Activated T-helper 17 cell treated with anti-CD3 and anti-CD28 coated beads, Interleukin-2, amount 50 U/mL, for 72 hours (primary cell): ENCODE data around the gene TGM3. TPM values are rescaled to one million over a fixed set of nuclear protein-coding genes. Genes with fewer than 3 reads are reported as not detected.

Experiments
- ATAC-seq: fragments of 150-1000 bp; cut with Tn5 transposase; replicated peaks from 2 replicates; pipeline ENCODE4 v1.10.0; 2021; ENCODE audit warnings: mild to moderate bottlenecking, moderate library complexity
- H3K27ac Mint-ChIP-seq: one replicate; pipeline ENCODE4 v1.8.0; 2022; ENCODE audit warnings: mixed read lengths
- H3K27me3 Mint-ChIP-seq: one replicate; pipeline ENCODE4 v1.8.0; 2022; ENCODE audit warnings: mixed read lengths
- H3K36me3 Mint-ChIP-seq: one replicate; pipeline ENCODE4 v1.8.0; 2022; ENCODE audit warnings: low read depth, mild to moderate bottlenecking, mixed read lengths
- H3K4me1 Mint-ChIP-seq: one replicate; pipeline ENCODE4 v1.8.0; 2022; ENCODE audit warnings: mixed read lengths
- H3K4me3 Mint-ChIP-seq: one replicate; pipeline ENCODE4 v1.8.0; 2022; ENCODE audit warnings: mild to moderate bottlenecking, mixed read lengths
- H3K9me3 Mint-ChIP-seq: one replicate; pipeline ENCODE4 v1.8.0; 2022; ENCODE audit warnings: mixed read lengths
- total RNA-seq, 2 donors: library from RNA; stranded (reverse); gene quantifications; one replicate each; pipeline ENCODE4 v1.2.3, GENCODE V29; 2022

The TGM3 gene
- total RNA-seq, 2 donors from 2014 or later = 0.16 TPM; not detected in 1

DNA sequence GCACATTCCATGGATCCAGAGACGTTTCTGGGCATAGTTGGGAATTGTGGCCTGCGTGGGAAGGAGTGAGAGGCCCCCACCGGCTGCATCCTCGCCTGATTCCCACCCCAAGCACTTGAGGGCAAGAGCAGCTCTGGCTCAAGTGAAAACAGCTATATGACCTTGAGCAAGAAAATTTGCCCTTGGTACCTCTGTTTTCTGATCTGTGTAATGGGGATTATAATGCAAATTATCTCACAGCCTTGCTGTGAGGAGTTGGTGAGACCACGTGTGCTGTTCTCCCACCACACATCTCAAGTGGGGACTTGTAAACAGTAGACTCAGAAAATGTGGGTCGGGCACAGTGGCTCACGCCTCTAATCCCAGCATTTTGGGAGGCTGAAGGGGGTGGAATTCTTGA, 85.5 kb downstream of the TGM3 start:
- no peak for ATAC-seq
- Mint-ChIP-seq H3K4me1 (peaks cover 16% of the 10 kb centered on the region), H3K9me3 (no peaks in the 10 kb centered on the region)

DNA sequence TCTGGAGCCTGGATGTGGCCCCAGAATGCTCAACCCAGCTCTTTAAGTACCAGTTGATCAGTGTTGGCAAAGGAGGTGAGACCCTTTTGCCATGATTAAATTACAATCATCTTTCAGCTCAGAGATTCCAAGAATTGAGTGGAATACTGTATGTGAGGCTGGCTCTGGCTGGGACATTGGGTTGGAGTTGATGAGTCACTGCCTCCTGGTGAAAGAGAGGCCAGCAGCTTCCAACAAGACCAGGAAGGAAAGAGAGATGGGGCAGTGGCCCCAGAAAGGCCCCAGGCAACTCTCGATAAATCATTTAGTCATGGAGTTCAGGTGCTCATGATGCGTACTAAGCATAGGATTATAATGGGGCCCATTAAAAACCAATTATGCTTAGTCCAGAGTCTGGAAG, 87.0 kb downstream of the TGM3 start:
- H3K27me3 Mint-ChIP-seq = no peaks in the 10 kb centered on the region
- peaks cover 23% of the 10 kb centered on the region for H3K4me1 Mint-ChIP-seq
- no peaks in the 10 kb centered on the region for H3K9me3 Mint-ChIP-seq
- no peak for ATAC-seq
- H3K27ac Mint-ChIP-seq = no peak overlapping the region
- no peaks in the 10 kb centered on the region for H3K36me3 Mint-ChIP-seq
- H3K4me3 Mint-ChIP-seq = no peak overlapping the region

More for the DNA sequence above, 85.5 kb downstream of the TGM3 start:
- Mint-ChIP-seq H3K27me3 (no peaks in the 10 kb centered on the region), H3K4me3 (no peak overlapping the region), H3K36me3 (no peaks in the 10 kb centered on the region), H3K27ac (no peak overlapping the region)

DNA sequence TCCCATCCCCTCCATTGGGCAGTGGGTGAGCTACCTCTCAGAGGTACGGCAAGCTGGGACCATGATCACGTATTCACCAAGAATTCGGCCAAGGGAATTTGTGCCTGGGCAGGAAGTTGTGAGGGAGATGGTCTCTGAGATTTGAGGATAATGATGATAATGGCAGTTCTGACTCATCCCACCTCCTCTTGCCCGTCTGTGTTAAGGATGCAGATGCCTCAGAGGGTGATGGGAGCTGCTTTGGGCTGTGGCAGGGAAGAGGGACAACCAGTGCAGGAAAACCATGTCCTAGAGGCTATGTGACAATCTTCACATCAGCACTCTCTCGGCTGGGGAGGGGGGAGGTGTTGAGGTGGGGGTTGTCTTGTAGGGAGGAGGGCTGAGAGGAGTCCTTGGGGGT, 89.2 kb downstream of the TGM3 start:
- H3K4me1 Mint-ChIP-seq = peaks cover 18% of the 10 kb centered on the region
- H3K4me3 Mint-ChIP-seq = no peak overlapping the region
- ATAC-seq = no peak
- no peak overlapping the region for H3K27ac Mint-ChIP-seq
- no peaks in the 10 kb centered on the region for H3K27me3 Mint-ChIP-seq
- H3K9me3 Mint-ChIP-seq = no peaks in the 10 kb centered on the region
- H3K36me3 Mint-ChIP-seq = no peaks in the 10 kb centered on the region

DNA sequence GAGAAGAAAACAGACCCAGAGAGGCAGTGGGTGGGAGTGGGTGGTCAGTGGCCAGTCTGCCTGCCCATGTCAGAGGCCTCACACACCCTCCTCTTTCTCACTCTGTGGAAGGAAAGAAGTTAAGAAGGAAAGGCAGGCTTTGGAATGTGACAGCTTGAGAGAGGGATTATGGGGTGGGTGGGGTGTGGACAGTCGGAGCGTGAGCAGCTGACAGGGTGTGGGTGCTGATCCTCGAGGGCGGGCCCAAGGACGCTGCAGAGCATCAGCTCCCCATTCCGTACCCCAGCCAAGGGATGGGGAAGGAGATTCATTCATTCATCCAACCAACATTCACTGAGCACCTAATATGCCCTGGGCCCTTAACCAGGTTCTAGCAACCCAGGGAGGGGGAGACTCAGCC, 89.7 kb downstream of the TGM3 start:
- H3K27ac Mint-ChIP-seq = no peak overlapping the region
- H3K9me3 Mint-ChIP-seq = no peaks in the 10 kb centered on the region
- H3K4me3 Mint-ChIP-seq = no peak overlapping the region
- no peak for ATAC-seq
- peaks cover 13% of the 10 kb centered on the region for H3K4me1 Mint-ChIP-seq
- H3K27me3 Mint-ChIP-seq = no peaks in the 10 kb centered on the region
- H3K36me3 Mint-ChIP-seq = no peaks in the 10 kb centered on the region

DNA sequence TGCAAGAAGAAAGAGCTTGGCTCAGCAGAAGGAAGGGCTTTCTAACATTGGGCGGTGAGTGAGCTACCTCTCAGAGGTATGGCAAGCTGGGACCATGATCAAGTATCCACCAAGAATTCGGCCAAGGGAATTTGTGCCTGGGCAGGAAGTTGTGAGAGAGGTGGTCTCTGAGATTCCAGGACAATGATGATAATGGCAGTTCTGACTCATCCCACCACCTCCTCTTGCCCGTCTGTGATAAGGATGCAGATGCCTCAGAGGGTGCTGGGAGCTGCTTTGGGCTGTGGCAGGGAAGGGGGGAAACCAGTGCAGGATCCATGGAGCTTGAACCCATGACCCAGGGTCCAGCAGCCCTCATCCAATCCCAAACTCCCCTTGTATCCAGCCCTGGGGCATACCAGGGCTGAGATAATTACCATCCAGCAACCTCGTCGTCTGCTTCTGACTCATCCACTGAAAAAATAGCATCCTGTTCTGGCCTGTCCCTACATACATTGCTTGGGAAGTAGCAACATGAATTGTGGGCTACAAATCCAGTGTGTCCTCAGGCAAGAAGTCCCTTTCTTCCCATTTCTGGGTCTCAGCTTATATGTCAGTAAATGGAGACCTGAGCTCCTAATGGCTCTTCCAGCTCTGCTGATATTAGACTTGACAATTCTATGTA, 90.8 kb downstream of the TGM3 start:
- ATAC-seq = peak; percentile 41
- H3K27me3 Mint-ChIP-seq = no peaks in the 10 kb centered on the region
- peaks cover 10% of the 10 kb centered on the region for H3K4me1 Mint-ChIP-seq
- no peak overlapping the region for H3K27ac Mint-ChIP-seq
- H3K36me3 Mint-ChIP-seq = no peaks in the 10 kb centered on the region
- H3K9me3 Mint-ChIP-seq = no peaks in the 10 kb centered on the region
- peak overlapping the region; percentile 34 for H3K4me3 Mint-ChIP-seq

DNA sequence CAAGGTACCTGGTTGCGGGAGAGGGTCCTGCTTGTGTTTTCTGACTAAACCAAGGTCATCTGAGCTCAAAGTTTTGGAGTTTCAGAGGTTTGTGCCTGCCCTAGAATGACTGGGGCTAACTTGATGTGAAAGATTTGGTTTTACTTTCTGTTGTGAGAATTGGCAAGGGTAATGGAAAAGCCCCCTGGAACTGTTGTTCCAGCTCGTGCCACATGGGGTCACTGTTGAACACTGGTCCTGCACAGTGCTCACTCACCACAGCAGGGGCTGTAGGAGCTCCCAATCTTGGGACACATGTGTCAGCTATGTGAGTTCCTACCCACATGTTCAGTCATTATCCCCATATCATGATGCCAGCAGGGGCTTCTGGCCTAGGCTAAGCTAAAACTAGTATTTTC, 91.4 kb downstream of the TGM3 start:
- Mint-ChIP-seq H3K4me1 (peaks cover 10% of the 10 kb centered on the region), H3K27ac (no peak overlapping the region), H3K9me3 (no peaks in the 10 kb centered on the region), H3K4me3 (peak overlapping the region; percentile 34), H3K36me3 (no peaks in the 10 kb centered on the region), H3K27me3 (no peaks in the 10 kb centered on the region)
- peak; percentile 85 for ATAC-seq

DNA sequence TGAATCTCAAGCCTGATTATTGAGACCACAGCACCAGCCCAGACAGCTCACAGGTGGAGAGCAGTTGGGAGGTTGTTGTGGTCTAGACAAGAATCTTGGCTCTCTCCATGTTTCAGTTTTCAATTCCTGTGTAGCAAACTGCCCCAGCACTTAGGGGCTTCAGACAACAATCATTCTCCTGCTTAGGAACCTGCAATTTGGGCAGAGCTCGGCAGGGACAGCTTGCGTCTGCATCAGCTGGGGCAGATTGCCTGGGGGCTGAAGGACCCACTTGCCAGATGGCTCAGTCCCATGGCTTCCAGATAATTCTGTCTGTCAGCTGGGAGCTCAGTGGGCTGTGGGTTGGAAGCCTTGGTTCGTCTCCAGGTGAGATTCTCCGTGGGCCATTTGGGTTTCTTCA, 91.8 kb downstream of the TGM3 start:
- H3K4me3 Mint-ChIP-seq = no peak overlapping the region
- no peaks in the 10 kb centered on the region for H3K36me3 Mint-ChIP-seq
- H3K27me3 Mint-ChIP-seq = no peaks in the 10 kb centered on the region
- no peak for ATAC-seq
- peaks cover 10% of the 10 kb centered on the region for H3K4me1 Mint-ChIP-seq
- H3K9me3 Mint-ChIP-seq = no peaks in the 10 kb centered on the region
- H3K27ac Mint-ChIP-seq = no peak overlapping the region

Other genes starting within 250 kb of the TGM3 start
- 10 to 100 TPM; 23.1 to 25.9 TPM for gene STK35, start 194.2 kb upstream of the TGM3 start, total RNA-seq
- gene TGM6, start 84.9 kb downstream of the TGM3 start, total RNA-seq = not detected
- 100 to 1,000 TPM; 329 to 489 TPM for gene SNRPB, start 174.8 kb downstream of the TGM3 start, total RNA-seq
- gene ZNF343, start 212.9 kb downstream of the TGM3 start, total RNA-seq = 10 to 100 TPM in 1 of 2 donors, 1 to 10 TPM in 1; 8.0 to 10.1 TPM
- gene TMC2, start 240.6 kb downstream of the TGM3 start, total RNA-seq = not detected